ENCODE data around the gene TNPO1. TPM values are rescaled to one million over a fixed set of nuclear protein-coding genes. Genes with fewer than 3 reads are reported as not detected.

Gene TNPO1
- total and polyA plus RNA-seq, 10 of the 15 experiments (the other 5 are each of a cell fraction or from before 2014, with no cell fraction given) = 18.1 to 123 (median 79.2) TPM

- no peak for ATAC-seq
- WGBS (ENCODE audit: insufficient coverage, insufficient replicate concordance, low lambda C conversion rate, missing lambda C conversion rate) = 100% methylated on average over 1 of the region's 1 CpG
- Histone ChIP-seq H3K4me3 (no peak overlapping the region), H3K79me2 (ENCODE audit: control insufficient read depth, insufficient read depth, low read length) (peaks cover 23% of the 10 kb centered on the region), H3K9ac (ENCODE audit: control insufficient read depth, insufficient read depth, low read length) (no peak overlapping the region), H2AFZ (ENCODE audit: control insufficient read depth, low read depth, low read length) (no peak overlapping the region), H3K9me3 (replicated peaks; ENCODE audit: control insufficient read depth, insufficient read depth, low read length) (no peaks in the 10 kb centered on the region), H3K36me3 (ENCODE audit: control insufficient read depth in 2 of 2, insufficient read depth in 2 of 2, low read length in 1 of 2) (no peaks in the 10 kb centered on the region), H3K4me2 (ENCODE audit: control insufficient read depth, insufficient read depth) (no peak overlapping the region), H3K27me3 (replicated peaks in 1 of 2; ENCODE audit: control insufficient read depth in 2 of 2, insufficient read depth in 2 of 2, low read length in 1 of 2) (no peaks in the 10 kb centered on the region), H3K27ac (ENCODE audit: control insufficient read depth, insufficient read depth) (no peak overlapping the region), H3K4me1 (ENCODE audit: control insufficient read depth, insufficient read depth, low read length) (no peaks in the 10 kb centered on the region), H4K20me1 (ENCODE audit: control insufficient read depth, insufficient read depth) (no peaks in the 10 kb centered on the region)
- CTCF ChIA-PET = no interaction called here
- RAD21 ChIA-PET (ENCODE audit: unreplicated experiment) = interaction anchor here (6.7 kb wide), 1 partner anchor 205 kb away, joined by 98 read pairs; no protein-coding TSS in a partner anchor
- no TSS peak for BruUV-seq (replicated peaks)
- no peak for DNase-seq (ENCODE audit: low read depth, low spot score)
- intact Hi-C loops (cut with micrococcal nuclease; ENCODE audit: unreplicated experiment) = no loop called here
- POLR2A ChIA-PET = no interaction called here
- in situ Hi-C loops (cut with MboI) = loop anchor here (5.0 kb wide), 1 partner anchor 203 kb away; no protein-coding TSS in a partner anchor
- SMC1A ChIA-PET (ENCODE audit: uncharacterized antibody, unreplicated experiment) = no interaction called here
- FAIRE-seq = no peak
- TF ChIP-seq MTA3 (IDR thresholded peaks at IDR 0.05; ENCODE audit: borderline replicate concordance, low read length) (no peak), ZNF687 (IDR thresholded peaks at IDR 0.05) (no peak), BCLAF1 (IDR thresholded peaks at IDR 0.05) (no peak), RAD51 (IDR thresholded peaks at IDR 0.05) (no peak), WRNIP1 (IDR thresholded peaks at IDR 0.05; ENCODE audit: borderline replicate concordance, low read depth, low read length) (no peak), NBN (IDR thresholded peaks at IDR 0.05) (no peak), SPI1 (IDR thresholded peaks at IDR 0.05; ENCODE audit: borderline replicate concordance, insufficient read depth, low read depth, low read length) (no peak), BCL3 (IDR thresholded peaks at IDR 0.05; ENCODE audit: borderline replicate concordance, insufficient read depth, low read depth, low read length, poor library complexity, severe bottlenecking) (no peak), ZZZ3 (IDR thresholded peaks at IDR 0.05; ENCODE audit: control insufficient read depth, insufficient read length, low read depth) (no peak), CREM (IDR thresholded peaks at IDR 0.05; ENCODE audit: low read depth) (no peak), CUX1 (IDR thresholded peaks at IDR 0.05; ENCODE audit: insufficient replicate concordance, low read depth, low read length) (no peak)
Measured at GRCh38 chr5:72814864-72815263, 1.6 kb upstream of the TNPO1 start.

Data from GM12878 (cell line).